Measurements from ENCODE around the gene TNIK. TPM values are rescaled to one million over a fixed set of nuclear protein-coding genes. Genes with fewer than 3 reads are reported as not detected.
"Not testable (repeated sequence)": the region's sequence is repeated elsewhere in the genome, so short reads cannot be mapped to it uniquely, and the experiment has no call there.

The TNIK gene
- polyA plus RNA-seq, 1 donor = 32.3 TPM

DNA sequence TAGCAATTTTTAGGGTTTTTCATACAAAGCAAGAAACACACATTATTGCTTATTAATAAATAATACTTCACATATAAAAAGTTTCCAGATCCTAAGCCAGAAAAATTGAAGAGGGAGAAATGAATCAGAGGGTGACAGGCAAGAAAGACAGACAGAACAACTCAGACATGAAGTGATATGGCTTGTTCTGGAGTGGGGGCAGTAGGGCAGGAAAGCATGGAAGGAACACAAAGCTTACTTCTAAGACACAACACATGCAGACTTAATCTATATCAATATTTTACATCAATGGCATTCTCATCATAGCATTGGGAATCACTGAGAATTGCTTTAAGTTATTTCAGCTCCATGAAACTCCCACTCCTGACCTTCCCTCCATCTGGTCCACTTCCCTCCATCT is 24.4 kb downstream of the TNIK start:
- no peak overlapping the region for H3K27ac ChIP-seq (ENCODE audit: low read length)
- no peaks in the 10 kb centered on the region for H3K9me3 ChIP-seq (ENCODE audit: control insufficient read depth, low read depth, low read length)
- no peak overlapping the region for H3K4me3 ChIP-seq (ENCODE audit: low read length)
- H3K27me3 ChIP-seq (ENCODE audit: control insufficient read depth, insufficient read depth, low read length) = no peaks in the 10 kb centered on the region
- H3K36me3 ChIP-seq (ENCODE audit: control insufficient read depth, insufficient read depth, low read length) = no peaks in the 10 kb centered on the region
- DNase-seq = no peak
- no peaks in the 10 kb centered on the region for H3K4me1 ChIP-seq (ENCODE audit: control insufficient read depth, insufficient read depth, low read length)

DNA sequence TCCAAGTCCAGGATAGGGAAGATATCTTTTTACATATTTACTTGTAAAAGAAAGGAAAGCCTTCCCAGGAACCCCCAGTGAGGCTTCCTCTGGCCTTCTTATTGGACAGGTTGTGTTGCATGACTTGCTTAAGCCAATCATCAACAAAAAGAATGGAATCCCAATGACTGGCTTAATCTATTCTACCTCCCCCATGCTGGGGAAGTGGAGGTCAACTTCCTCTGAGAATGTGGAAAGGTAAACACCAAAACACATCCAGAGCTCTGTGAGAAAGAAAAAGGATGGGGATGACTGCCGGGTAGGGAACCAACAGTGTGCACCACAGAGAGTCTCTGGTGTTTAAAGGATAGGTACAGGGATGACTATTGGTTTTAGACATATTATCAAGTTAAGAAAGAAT is 25.1 kb downstream of the TNIK start:
- Histone ChIP-seq H3K9me3 (ENCODE audit: control insufficient read depth, low read depth, low read length) (no peaks in the 10 kb centered on the region), H3K27ac (ENCODE audit: low read length) (no peak overlapping the region), H3K4me3 (ENCODE audit: low read length) (no peak overlapping the region), H3K4me1 (ENCODE audit: control insufficient read depth, insufficient read depth, low read length) (no peaks in the 10 kb centered on the region), H3K36me3 (ENCODE audit: control insufficient read depth, insufficient read depth, low read length) (no peaks in the 10 kb centered on the region), H3K27me3 (ENCODE audit: control insufficient read depth, insufficient read depth, low read length) (no peaks in the 10 kb centered on the region)
- DNase-seq = no peak
- 100% methylated on average over 1 of the region's 1 CpG for WGBS (ENCODE audit: insufficient coverage, low lambda C conversion rate)

DNA sequence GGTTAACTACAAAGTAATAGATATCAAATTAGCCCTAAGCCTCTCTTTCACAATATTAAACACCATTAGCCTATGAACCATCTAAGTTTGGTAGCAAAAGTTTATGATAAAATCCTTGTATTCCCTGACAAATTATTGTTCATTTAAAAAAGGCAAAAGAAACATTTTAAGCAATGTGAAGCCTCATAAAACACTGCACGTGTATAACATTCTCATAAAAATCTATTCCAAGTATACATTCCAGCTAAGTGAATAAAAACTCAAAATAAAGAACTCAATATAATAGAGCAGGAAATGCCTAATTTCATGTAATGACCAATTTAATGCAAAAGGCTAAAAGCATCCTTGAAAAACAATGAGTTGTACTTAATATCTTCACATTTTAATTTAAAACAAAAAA is 27.7 kb downstream of the TNIK start:
- WGBS (ENCODE audit: insufficient coverage, low lambda C conversion rate) = 83% methylated on average over 1 of the region's 1 CpG
- Histone ChIP-seq H3K27ac (ENCODE audit: low read length) (no peak overlapping the region), H3K4me3 (ENCODE audit: low read length) (no peak overlapping the region), H3K9me3 (ENCODE audit: control insufficient read depth, low read depth, low read length) (no peaks in the 10 kb centered on the region), H3K36me3 (ENCODE audit: control insufficient read depth, insufficient read depth, low read length) (no peaks in the 10 kb centered on the region), H3K4me1 (ENCODE audit: control insufficient read depth, insufficient read depth, low read length) (peaks cover 16% of the 10 kb centered on the region), H3K27me3 (ENCODE audit: control insufficient read depth, insufficient read depth, low read length) (no peaks in the 10 kb centered on the region)
- DNase-seq = no peak

DNA sequence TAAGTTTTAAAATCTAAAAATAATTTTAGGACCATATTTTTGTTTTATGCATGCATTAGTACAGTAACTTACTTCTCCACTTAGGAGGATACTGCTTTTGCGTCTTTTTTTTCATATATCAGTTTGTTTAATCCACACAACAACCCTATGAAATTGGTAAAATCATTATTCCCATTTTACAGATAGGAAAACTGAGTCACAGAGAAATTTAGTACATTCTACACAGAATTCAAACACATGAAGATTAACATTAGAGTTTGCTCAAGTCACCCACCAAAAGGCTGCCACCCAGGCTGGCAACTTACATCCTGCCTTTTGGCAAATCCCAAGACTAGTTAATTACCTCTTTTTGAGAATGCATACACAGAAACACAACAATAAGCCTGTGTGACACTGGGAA is 28.7 kb downstream of the TNIK start:
- WGBS (ENCODE audit: insufficient coverage, low lambda C conversion rate) = 100% methylated on average over 1 of the region's 1 CpG
- H3K27me3 ChIP-seq (ENCODE audit: control insufficient read depth, insufficient read depth, low read length) = no peaks in the 10 kb centered on the region

DNA sequence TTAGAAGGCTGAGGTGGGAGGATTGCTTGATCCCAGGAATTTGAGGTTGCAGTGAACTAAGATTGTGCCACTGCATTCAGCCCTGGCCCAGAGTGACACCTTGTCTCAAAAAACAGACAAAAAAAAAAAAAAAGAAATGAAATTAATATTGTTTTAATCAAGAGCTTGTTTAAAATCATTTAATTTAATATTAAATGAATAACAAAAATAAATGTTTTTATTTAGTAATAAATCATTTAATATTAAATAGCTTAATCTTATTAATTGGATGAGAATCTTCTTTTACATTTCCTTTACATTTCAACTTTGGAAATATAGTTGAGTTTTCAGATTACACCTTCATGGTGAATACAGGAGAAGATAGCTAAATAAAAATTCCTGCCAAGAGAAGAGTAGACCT is 29.7 kb downstream of the TNIK start:
- peaks cover 16% of the 10 kb centered on the region for H3K4me1 ChIP-seq (ENCODE audit: control insufficient read depth, insufficient read depth, low read length)
- H3K4me3 ChIP-seq (ENCODE audit: low read length) = no peak overlapping the region
- no peak overlapping the region for H3K27ac ChIP-seq (ENCODE audit: low read length)
- no peak for DNase-seq
- H3K9me3 ChIP-seq (ENCODE audit: control insufficient read depth, low read depth, low read length) = no peaks in the 10 kb centered on the region
- no peaks in the 10 kb centered on the region for H3K36me3 ChIP-seq (ENCODE audit: control insufficient read depth, insufficient read depth, low read length)
- no peaks in the 10 kb centered on the region for H3K27me3 ChIP-seq (ENCODE audit: control insufficient read depth, insufficient read depth, low read length)

More for the DNA sequence above, 28.7 kb downstream of the TNIK start:
- no peaks in the 10 kb centered on the region for H3K36me3 ChIP-seq (ENCODE audit: control insufficient read depth, insufficient read depth, low read length)
- no peak for DNase-seq
- no peak overlapping the region for H3K27ac ChIP-seq (ENCODE audit: low read length)
- peaks cover 16% of the 10 kb centered on the region for H3K4me1 ChIP-seq (ENCODE audit: control insufficient read depth, insufficient read depth, low read length)
- no peaks in the 10 kb centered on the region for H3K9me3 ChIP-seq (ENCODE audit: control insufficient read depth, low read depth, low read length)
- H3K4me3 ChIP-seq (ENCODE audit: low read length) = no peak overlapping the region

DNA sequence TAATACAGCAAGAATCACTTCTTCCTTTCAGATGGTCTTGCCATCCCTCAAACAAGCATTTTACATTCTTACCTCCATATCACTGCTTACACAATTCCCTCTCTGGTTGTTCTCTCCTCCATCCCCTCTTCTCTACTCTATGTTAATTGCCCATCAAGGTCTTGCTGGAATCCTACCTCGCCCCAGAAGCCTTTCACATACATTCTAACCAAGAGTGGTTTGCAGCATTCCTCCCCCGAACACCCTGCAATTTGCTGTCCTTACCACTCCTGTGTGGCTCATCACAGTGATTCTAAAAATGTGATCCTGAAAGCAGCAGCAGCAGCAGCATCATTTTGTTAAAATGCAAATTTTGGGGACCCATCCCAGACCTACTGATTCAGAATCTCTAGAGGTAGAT is 30.6 kb downstream of the TNIK start:
- DNase-seq = no peak
- Histone ChIP-seq H3K9me3 (ENCODE audit: control insufficient read depth, low read depth, low read length) (no peaks in the 10 kb centered on the region), H3K4me3 (ENCODE audit: low read length) (no peak overlapping the region), H3K4me1 (ENCODE audit: control insufficient read depth, insufficient read depth, low read length) (peaks cover 16% of the 10 kb centered on the region), H3K27me3 (ENCODE audit: control insufficient read depth, insufficient read depth, low read length) (no peaks in the 10 kb centered on the region), H3K36me3 (ENCODE audit: control insufficient read depth, insufficient read depth, low read length) (no peaks in the 10 kb centered on the region), H3K27ac (ENCODE audit: low read length) (no peak overlapping the region)
- WGBS (ENCODE audit: insufficient coverage, low lambda C conversion rate) = 100% methylated on average over 1 of the region's 2 CpGs

DNA sequence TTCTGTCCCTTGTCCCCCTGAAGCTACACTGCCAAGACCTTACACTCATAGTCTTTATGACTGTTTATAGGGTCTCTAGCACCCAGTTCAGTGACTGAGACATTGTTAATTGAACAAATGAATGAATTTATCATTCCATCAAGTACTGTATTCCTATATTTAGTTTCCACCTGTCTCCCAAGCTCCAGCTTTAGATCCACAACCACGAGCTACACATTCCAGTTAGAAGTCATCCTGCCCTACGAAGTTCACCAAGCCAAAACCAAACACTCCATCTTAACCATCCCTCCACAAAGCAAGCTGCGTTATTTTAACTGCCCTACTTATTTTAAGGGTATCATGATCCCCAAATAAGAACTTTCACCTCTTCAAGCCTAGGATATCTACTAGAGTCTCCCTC is 31.3 kb downstream of the TNIK start:
- no peak for DNase-seq
- H3K27me3 ChIP-seq (ENCODE audit: control insufficient read depth, insufficient read depth, low read length) = no peaks in the 10 kb centered on the region
- H3K27ac ChIP-seq (ENCODE audit: low read length) = peak overlapping the region; percentile 36
- no peaks in the 10 kb centered on the region for H3K9me3 ChIP-seq (ENCODE audit: control insufficient read depth, low read depth, low read length)
- peaks cover 16% of the 10 kb centered on the region for H3K4me1 ChIP-seq (ENCODE audit: control insufficient read depth, insufficient read depth, low read length)
- H3K4me3 ChIP-seq (ENCODE audit: low read length) = no peak overlapping the region
- H3K36me3 ChIP-seq (ENCODE audit: control insufficient read depth, insufficient read depth, low read length) = no peaks in the 10 kb centered on the region
- WGBS (ENCODE audit: insufficient coverage, low lambda C conversion rate) = no CpG with 5 or more reads among the region's 3 CpGs

DNA sequence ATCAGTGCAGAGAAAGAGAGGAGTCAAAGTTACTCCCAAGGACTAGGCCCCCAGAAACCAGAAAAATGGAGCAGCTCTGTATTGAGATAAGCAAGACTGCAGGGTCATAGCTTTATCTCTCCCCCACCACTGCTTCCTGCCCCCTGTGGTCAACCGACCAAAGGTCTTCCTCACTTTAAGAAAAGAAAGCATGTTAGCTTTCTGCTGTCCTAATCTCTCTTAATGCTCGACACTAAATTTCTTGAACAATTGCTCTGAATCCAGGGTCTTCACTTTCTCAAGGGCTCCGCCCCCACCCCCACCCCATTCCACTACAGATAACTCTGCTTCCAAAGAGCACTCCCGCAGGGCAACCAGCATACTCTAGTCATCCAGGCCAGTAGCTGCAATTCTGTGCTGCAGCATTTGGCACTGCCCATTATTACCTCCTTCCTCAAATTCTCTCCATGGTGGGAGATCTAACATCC is 31.9 kb downstream of the TNIK start:
- Histone ChIP-seq H3K4me3 (ENCODE audit: low read length) (no peak overlapping the region), H3K4me1 (ENCODE audit: control insufficient read depth, insufficient read depth, low read length) (peaks cover 16% of the 10 kb centered on the region), H3K27me3 (ENCODE audit: control insufficient read depth, insufficient read depth, low read length) (no peaks in the 10 kb centered on the region), H3K27ac (ENCODE audit: low read length) (peak overlapping the region; percentile 47), H3K36me3 (ENCODE audit: control insufficient read depth, insufficient read depth, low read length) (no peaks in the 10 kb centered on the region), H3K9me3 (ENCODE audit: control insufficient read depth, low read depth, low read length) (no peaks in the 10 kb centered on the region)
- DNase-seq = peak; percentile 18 to 63
- no CpG with 5 or more reads among the region's 4 CpGs for WGBS (ENCODE audit: insufficient coverage, low lambda C conversion rate)

DNA sequence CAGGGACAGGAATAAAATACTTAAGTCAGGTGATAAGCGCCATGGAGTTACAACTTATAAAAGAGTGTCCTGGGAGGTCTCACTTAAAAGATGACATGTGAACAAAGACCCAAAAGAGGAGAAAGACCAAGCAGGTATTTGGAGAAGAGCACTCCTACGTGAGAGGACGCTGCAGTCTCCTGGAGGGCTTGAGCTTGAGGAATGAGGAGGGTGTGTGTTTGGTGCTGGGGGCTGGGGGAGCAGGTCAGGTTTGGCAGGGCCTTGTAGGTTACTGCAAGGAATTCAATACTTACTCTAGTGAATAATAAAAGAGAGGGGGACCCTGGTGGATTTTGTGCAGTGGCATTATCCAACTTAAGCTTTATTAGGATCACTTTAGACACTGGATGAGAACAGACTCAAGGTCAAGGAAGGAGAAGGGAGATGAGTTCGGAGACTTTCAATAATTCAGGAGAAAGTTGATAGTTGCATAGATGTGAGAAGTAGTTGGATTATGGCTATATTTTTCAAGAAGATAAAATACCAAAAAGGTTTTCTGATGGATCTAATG is 32.4 kb downstream of the TNIK start:
- WGBS (ENCODE audit: insufficient coverage, low lambda C conversion rate) = no CpG with 5 or more reads among the region's 4 CpGs
- DNase-seq = peak in 1 of 2 donors; percentile 49
- Histone ChIP-seq H3K9me3 (ENCODE audit: control insufficient read depth, low read depth, low read length) (no peaks in the 10 kb centered on the region), H3K4me3 (ENCODE audit: low read length) (no peak overlapping the region), H3K27me3 (ENCODE audit: control insufficient read depth, insufficient read depth, low read length) (no peaks in the 10 kb centered on the region), H3K36me3 (ENCODE audit: control insufficient read depth, insufficient read depth, low read length) (no peaks in the 10 kb centered on the region), H3K27ac (ENCODE audit: low read length) (peak overlapping the region; percentile 47), H3K4me1 (ENCODE audit: control insufficient read depth, insufficient read depth, low read length) (peaks cover 16% of the 10 kb centered on the region)

DNA sequence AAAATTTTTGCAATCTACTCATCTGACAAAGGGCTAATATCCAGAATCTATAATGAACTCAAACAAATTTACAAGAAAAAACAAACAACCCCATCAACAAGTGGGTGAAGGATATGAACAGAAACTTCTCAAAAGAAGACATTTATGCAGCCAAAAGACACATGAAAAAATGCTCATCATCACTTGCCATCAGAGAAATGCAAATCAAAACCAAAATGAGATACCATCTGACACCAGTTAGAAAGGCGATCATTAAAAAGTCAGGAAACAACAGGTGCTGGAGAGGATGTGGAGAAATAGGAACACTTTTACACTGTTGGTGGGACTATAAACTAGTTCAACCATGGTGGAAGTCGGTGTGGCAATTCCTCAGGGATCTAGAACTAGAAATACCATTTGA is 36.1 kb downstream of the TNIK start:
- not testable (repeated sequence) for H3K9me3 ChIP-seq (ENCODE audit: control insufficient read depth, low read depth, low read length); H3K27ac ChIP-seq (ENCODE audit: low read length); H3K36me3 ChIP-seq (ENCODE audit: control insufficient read depth, insufficient read depth, low read length); H3K27me3 ChIP-seq (ENCODE audit: control insufficient read depth, insufficient read depth, low read length); DNase-seq; H3K4me3 ChIP-seq (ENCODE audit: low read length)
- peaks cover 14% of the 10 kb centered on the region for H3K4me1 ChIP-seq (ENCODE audit: control insufficient read depth, insufficient read depth, low read length)
- 83% methylated on average over 1 of the region's 2 CpGs for WGBS (ENCODE audit: insufficient coverage, low lambda C conversion rate)

DNA sequence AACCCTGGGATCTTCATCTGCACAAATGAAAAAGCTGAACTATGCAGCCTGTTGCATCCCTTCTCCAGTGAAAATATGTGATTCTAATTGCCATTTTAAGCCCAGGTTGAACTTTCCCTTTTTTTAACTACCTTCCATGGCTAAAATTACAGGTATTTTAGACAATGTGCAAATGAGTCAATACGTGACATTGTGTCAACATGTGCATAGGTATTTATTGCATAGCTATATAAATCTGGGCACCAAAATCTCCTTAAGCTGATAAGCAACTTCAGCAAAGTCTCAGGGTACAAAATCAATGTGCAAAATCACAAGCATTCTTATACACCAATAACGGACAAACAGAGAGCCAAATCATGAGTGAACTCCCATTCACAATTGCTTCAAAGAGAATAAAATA is 37.4 kb downstream of the TNIK start:
- H3K27me3 ChIP-seq (ENCODE audit: control insufficient read depth, insufficient read depth, low read length); H3K27ac ChIP-seq (ENCODE audit: low read length); H3K9me3 ChIP-seq (ENCODE audit: control insufficient read depth, low read depth, low read length); H3K4me3 ChIP-seq (ENCODE audit: low read length); H3K36me3 ChIP-seq (ENCODE audit: control insufficient read depth, insufficient read depth, low read length); DNase-seq; H3K4me1 ChIP-seq (ENCODE audit: control insufficient read depth, insufficient read depth, low read length): not testable (repeated sequence)
- WGBS (ENCODE audit: insufficient coverage, low lambda C conversion rate) = no CpG with 5 or more reads among the region's 2 CpGs

Measured in large intestine (tissue), 3 donors.